Activated gamma-delta T cell treated with anti-CD3 and anti-CD28 coated beads, Interleukin-2, amount 50 U/mL, for 16 hours (primary cell): ENCODE data around the gene ZMYND10.

Experiments used
- DNase-seq: peaks from one replicate; pipeline ENCODE4 v3.0.0-alpha.2; 2020; ENCODE audit warnings: low read depth

Gene ZMYND10

GRCh38 chr3:50345586-50346234, at the start of gene ZMYND10:
TSS of gene ZMYND10 (minus strand) at chr3:50345732. CDS start at chr3:50345579, 153 bp downstream.
- peak; percentile 53 for DNase-seq

- no peak for DNase-seq
Observed at GRCh38 chr3:50393061-50393460, 47.5 kb upstream of the ZMYND10 start.

GRCh38 chr3:50392101-50392715, 46.7 kb upstream of the ZMYND10 start:
- no peak for DNase-seq

DNA sequence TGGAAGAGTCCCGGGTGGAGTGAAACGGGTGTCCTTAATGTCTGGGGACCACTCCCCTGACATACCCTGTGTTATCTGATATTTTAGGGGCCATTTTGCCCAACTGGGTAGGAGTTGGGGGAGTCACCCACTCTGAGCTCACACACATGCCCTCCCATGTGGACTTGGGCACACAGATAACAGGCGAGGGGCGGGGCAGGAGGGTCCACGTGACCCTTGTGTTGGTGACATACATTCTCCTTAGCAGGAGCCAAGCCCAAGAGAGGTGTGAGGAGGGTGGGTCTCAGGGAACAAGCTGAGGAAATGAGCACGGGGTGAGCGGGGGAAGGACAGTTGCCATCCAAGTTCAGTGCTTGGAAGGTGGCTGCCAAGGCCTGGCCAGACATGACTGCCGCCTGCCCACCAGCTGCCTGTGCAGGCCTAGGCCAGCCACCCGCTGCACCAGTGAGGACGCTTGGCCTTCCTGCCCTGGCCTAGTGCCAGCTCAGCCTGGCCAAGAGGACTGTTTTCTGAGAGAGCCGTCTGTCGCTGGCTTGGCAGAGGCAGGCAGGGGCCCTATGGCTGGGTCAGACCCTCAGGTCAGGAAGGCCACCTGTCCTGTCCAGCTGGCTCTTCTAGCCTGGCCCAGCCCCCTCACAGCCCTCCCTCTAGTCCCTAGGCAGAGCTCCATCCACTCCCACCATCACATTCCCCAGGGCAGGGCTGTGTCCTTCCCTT, 45.1 kb upstream of the ZMYND10 start:
- DNase-seq = no peak

DNA sequence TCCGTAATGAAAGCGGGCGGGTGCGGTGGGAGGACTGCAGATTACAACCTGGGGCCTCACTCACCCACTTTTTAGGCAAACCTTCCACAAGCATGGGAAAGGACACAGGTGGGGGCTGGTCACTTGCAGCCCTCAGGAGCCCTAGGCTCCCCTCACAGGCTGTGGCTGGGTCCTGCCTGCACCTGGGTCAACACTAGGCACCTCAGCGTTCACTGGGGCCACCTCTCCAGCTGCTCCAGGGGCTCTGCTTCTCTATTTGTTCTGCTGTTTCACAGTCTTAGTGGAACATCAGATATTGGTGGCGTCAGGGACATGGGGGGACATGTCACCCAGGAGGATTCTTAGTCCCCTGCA, 43.9 kb upstream of the ZMYND10 start:
- DNase-seq = no peak

GRCh38 chr3:50388720-50389413, 43.3 kb upstream of the ZMYND10 start:
- no peak for DNase-seq

GRCh38 chr3:50388016-50388719, 42.6 kb upstream of the ZMYND10 start:
- no peak for DNase-seq

- DNase-seq = no peak
Observed at GRCh38 chr3:50385754-50386153, 40.2 kb upstream of the ZMYND10 start.

GRCh38 chr3:50383750-50384149, 38.2 kb upstream of the ZMYND10 start:
- no peak for DNase-seq

GRCh38 chr3:50382722-50383121, 37.2 kb upstream of the ZMYND10 start:
- DNase-seq = no peak

DNA sequence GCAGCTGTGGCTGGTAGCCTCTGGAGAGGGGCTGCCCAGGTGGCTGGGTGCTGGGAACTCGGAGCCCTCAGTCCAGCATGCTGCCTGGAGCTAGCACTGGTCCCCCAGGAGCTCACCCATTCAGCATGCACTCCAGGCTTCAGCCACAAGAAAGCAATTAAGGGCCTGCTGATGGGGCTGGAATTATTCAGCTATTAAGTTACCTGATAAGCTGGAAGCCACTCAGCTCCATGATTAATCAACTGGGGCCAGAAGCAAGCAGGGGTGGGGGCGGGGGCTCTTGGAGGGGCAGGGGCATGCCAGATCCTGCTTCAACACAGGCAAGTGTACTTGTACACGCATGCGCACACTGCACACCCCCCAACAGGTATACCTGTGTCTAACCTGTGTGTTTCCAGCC, 35.9 kb upstream of the ZMYND10 start:
- no peak for DNase-seq

DNA sequence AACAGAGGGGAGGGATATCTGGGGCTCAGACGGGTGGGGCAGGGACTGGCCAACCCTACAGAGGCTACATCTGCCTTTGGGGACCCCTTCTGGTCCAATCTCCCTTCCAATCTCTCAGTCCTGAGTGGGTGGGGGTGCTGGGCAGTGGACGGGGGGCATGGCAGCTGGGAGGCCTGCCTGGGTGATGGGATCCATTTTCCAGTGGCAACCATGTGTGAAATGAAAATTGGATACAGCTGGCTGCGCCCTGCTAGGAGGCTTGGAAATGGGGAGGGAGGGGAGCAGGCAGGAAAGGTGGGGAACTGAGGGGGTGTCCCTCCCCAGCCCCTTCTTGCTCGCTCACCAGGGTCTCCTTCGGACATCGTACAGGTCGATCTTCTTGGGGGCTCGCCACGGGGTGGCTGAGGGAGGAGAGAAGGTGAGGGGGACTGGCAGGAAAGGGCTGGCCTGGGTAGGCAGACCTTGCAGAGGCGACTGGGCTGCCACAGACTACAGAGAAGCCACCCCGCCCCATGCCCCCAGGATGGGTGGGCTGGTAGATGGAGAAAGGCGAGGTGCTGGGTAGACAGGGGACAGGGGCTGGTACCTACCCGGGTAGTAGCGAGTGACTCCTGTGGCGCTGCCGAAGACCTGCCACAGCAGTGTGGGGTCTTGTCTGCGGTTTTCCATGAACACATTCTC, 35.0 kb upstream of the ZMYND10 start:
- DNase-seq = no peak

DNA sequence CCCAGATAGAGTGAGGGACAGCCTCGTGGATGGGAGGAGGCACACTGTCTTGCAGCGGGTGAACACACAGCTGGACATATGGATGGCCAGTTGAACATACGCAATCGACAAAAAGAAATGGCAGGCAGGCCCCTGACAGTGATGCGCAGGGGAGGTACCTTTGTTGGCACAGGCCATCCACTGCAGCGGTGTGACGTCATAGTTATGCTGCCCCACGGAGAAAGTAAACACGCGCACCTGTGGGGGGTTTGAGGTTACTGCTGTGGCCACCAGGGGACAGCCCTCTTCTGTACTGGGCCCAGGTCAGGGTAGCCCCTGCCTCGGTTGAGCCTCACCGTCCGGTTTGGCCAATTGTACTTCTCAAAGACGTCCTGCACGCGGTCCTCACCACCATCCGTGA, 33.2 kb upstream of the ZMYND10 start:
- no peak for DNase-seq

- DNase-seq = no peak
Observed at GRCh38 chr3:50378024-50378423, 32.5 kb upstream of the ZMYND10 start.

DNA sequence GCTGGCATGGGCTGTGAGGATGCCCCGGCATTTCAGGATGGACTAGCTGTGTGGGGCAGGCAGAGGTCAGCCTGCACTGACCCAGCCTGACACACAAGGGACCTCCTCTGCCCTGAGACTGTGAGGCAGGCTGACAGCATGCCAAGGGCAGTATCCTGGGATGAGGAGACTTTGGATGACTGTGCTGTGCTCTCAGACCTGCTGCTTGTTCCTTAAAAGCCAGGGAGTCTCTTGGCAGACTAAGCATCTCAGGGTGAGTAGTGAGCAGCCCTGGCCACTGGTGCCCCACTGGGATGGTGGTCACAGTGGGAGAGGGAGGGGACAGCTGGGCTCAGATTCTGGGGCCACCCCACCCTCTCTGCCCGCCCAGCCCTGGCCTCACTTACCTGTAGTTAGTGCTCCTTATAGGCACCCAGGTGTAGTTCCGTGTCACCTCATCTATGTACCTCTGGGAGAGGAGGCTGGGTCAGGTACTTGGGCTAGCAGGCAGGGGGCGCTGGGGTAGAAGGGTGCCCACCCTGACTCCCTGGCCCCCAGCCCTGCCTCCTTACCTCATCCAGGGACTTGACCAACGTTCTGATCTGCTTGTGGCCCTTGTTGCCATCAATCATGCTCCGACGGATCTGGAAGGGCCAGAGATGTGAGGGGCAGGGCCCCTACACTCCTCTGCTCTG, 29.9 kb upstream of the ZMYND10 start:
- no peak for DNase-seq

DNA sequence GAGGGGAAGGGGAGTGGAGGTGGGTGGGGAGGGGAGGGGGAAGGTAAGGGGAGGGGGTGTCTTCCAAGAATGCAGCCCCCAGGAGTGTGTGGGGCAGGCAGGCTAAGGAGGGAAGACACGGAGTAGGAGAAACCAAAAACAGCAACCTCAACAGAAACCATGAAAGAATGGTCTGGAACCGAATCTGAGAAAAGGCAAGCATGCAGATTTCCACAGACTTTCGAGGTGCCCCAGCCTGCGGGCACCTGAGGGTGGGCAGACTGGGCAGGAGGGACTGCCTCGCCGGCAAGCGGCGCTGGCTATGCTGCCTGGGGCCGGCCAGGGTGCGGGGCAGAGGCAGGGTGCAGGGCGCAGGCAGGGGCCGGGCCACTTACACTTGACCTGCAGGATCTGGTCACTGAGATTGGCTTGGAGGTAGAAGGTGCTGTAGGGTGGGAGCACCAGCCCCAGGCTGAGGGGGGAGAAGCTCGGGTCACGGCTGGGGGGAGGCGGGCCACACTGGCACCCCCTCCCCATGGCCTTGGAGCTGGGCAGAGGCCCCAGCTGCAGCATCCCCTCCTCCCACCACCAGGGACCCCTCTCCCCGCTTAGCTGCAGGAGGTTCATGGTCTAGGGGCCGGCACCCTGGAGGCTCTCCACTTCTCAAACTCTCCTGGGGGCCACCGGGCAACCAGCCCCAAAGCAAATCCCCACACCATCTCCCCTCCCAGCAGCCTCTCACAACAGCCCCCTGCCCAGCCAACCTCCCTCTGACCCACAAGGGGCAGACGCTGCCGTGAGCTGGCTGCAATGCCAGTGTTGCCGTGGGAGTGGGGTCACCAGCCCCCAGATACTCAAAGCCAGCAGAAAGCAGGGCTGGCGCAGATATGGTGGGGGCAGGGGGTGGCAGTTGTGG, 29.1 kb upstream of the ZMYND10 start:
- no peak for DNase-seq

DNA sequence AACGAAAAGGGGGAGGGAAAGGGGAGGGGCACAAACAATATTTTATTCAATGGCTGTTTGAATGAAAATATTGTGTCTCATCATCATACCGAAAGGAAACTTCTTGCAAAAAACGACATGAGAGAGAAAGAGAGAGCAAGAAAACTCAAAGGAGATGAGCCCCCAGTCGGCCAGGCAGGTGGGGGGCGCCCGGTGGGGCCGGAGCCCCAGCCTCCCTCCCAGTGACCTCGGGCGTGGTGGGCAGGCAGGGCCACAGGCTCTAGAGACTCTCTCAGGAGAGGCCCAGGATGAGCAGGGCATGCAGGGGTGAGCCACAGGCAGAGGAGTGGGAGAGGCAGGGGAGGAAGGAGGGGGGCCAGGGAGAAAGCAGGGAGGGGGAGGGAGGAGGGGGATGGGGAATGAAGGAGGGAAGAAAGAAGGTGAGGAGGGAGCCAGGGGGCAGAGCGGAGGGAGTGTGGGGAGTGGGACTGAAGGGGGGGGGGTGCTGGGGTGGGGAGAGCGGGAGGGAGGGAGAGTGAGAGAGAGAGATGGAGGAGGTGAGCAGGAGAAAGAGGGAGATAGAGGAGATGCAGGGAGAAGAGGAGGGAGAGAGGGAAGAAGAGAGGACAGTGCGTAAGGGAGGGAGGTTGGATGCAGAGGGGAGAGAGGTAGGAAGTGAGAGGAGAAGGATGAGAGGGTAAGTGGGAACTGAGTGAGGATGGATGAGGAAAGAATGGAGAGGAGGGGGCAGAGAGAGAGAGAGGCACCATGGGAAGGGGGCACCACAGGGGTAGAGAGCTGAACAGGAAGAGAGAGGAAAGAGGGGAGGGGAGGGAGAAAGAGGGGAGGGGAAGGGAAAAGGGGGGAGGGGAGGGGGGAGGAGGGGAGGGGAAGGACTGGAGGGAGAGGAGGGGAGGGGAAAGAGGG, 27.9 kb upstream of the ZMYND10 start:
- DNase-seq = no peak

GRCh38 chr3:50372349-50372748, 26.8 kb upstream of the ZMYND10 start:
- DNase-seq = no peak

DNA sequence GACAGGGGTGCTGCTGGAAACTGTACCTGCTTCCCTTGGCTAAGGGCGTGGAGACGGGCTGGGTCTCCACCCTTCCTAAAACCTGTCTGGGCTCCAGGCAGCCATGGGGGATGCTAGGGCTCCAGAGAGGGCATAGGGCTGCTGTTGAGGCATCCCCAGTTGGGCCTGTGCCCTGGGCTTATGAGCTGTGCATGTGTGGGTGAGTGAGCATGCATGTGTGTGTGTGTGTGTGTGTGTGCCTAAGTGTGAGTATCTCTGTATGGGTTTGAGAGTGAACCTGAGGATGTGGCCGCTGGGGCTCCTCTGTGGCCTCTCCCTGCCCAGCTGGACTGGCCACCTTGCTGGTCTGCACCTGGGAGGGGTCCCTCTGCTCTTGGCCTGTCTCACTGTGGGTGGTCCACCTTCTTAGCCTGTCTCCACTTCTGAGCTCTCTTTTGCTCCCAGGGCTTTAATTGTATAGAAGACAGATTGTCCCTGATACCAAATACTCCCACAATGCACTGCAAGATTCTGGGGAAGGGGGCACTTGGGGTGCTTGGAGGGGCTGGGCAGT, 25.7 kb upstream of the ZMYND10 start:
- DNase-seq = no peak
